Measurements from ENCODE around the gene ERGIC3. TPM values are rescaled to one million over a fixed set of nuclear protein-coding genes. Genes with fewer than 3 reads are reported as not detected.

ERGIC3 gene
- total and polyA plus RNA-seq, 2 of the 13 experiments (the other 11 are each of a cell fraction or from before 2014, with no cell fraction given) = 407 to 670 TPM

- DNase-seq (ENCODE audit: low spot score) (peak; percentile 78), ATAC-seq (peak; percentile 95), FAIRE-seq (peak; percentile 36)
- no peaks in the 10 kb centered on the region for H3K4me1 ChIP-seq (ENCODE audit: insufficient read depth, low read length)
- no peak overlapping the region for H3K4me2 ChIP-seq (ENCODE audit: low read depth, low read length)
- no peaks in the 10 kb centered on the region for H3K36me3 ChIP-seq (replicated peaks in 1 of 2; ENCODE audit: control insufficient read depth in 1 of 2, insufficient read depth in 2 of 2, low read length in 2 of 2)
- no peak overlapping the region for H2AFZ ChIP-seq (ENCODE audit: low read length)
- 2% methylated on average over 2 of the region's 2 CpGs for WGBS (ENCODE audit: low lambda C conversion rate)
- in situ Hi-C loops (cut with HindIII; ENCODE audit: extremely low pct_ligation_motif_present, low pct_unique_long_range_greater_than_20kb) (no loop called here), intact Hi-C loops (cut with micrococcal nuclease; ENCODE audit: unreplicated experiment) (loop anchor here (1.0 to 5.0 kb wide), 2 partner anchors 36 to 49 kb away; partner anchors contain the start of gene SPAG4)
- no peak overlapping the region for H3K4me3 ChIP-seq (replicated peaks in 1 of 3; ENCODE audit: insufficient read depth in 1 of 3, low read depth in 2 of 3, low read length in 3 of 3)
- H3K79me2 ChIP-seq (ENCODE audit: insufficient read depth, low read length) = no peaks in the 10 kb centered on the region
- no TSS peak for BruUV-seq (replicated peaks)
- peaks cover 8% of the 10 kb centered on the region for H3K9me3 ChIP-seq (ENCODE audit: low read length)
- H3K27me3 ChIP-seq (ENCODE audit: control insufficient read depth in 1 of 2, insufficient read depth in 2 of 2, low read length in 2 of 2) = no peaks in the 10 kb centered on the region
- CTCF ChIA-PET (ENCODE audit: low intra/inter-chr PET ratio, low total read pairs) = interaction anchor here (1.0 to 1.5 kb wide), 3 partner anchors 35 to 51 kb away, joined by 3 to 5 read pairs (median 4); no protein-coding TSS in a partner anchor
- H3K9ac ChIP-seq (ENCODE audit: insufficient read depth, low read depth, low read length) = no peak overlapping the region
- POLR2A ChIA-PET = interaction anchor here (1.8 kb wide), 1 partner anchor 50 kb away, joined by 4 read pairs; no protein-coding TSS in a partner anchor
- no peak overlapping the region for H3K27ac ChIP-seq (ENCODE audit: extremely low read length, insufficient read depth, low read length)
- no peaks in the 10 kb centered on the region for H4K20me1 ChIP-seq (ENCODE audit: insufficient read depth, low read length)
- TF ChIP-seq ESRRA (CRISPR knock-in tag; IDR thresholded peaks at IDR 0.05; ENCODE audit: low read depth) = no peak
- TF ChIP-seq ZNF18 (CRISPR knock-in tag; IDR thresholded peaks at IDR 0.05; ENCODE audit: insufficient replicate concordance) = no peak
- no peak for TF ChIP-seq FOXO1 (CRISPR knock-in tag; IDR thresholded peaks at IDR 0.05)
- TF ChIP-seq ZHX2 (IDR thresholded peaks at IDR 0.05; ENCODE audit: low read depth) = no peak
- no peak for TF ChIP-seq ZHX2 (CRISPR knock-in tag; IDR thresholded peaks at IDR 0.05; ENCODE audit: borderline replicate concordance)
- no peak for TF ChIP-seq HOXA3 (CRISPR knock-in tag; IDR thresholded peaks at IDR 0.05)
- no peak for TF ChIP-seq ZNF772 (CRISPR knock-in tag; IDR thresholded peaks at IDR 0.05)
- peak; percentile 93 for TF ChIP-seq TFAP4 (IDR thresholded peaks at IDR 0.05; ENCODE audit: borderline replicate concordance, low read depth)
- no peak for TF ChIP-seq FOXO4 (CRISPR knock-in tag; conservative IDR thresholded peaks at IDR 0.05)
- TF ChIP-seq ZNF333 (CRISPR knock-in tag; IDR thresholded peaks at IDR 0.05; ENCODE audit: borderline replicate concordance) = no peak
- no peak for TF ChIP-seq EEA1 (CRISPR knock-in tag; IDR thresholded peaks at IDR 0.05; ENCODE audit: borderline replicate concordance)
- no peak for TF ChIP-seq ZBTB14 (CRISPR knock-in tag; IDR thresholded peaks at IDR 0.05)
- peak; percentile 49; the same call in 1 of the 2 replicates for TF ChIP-seq ELF3 (CRISPR knock-in tag; IDR thresholded peaks at IDR 0.05)
- TF ChIP-seq CEBPG (CRISPR knock-in tag; IDR thresholded peaks at IDR 0.05) = no peak
Measured at GRCh38 chr20:35568645-35569044, 26.8 kb downstream of the ERGIC3 start.
